SKM-1 (cell line): ENCODE data around the gene STAT2.
"Not testable (repeated sequence)": the region's sequence is repeated elsewhere in the genome, so short reads cannot be mapped to it uniquely, and the experiment has no call there.

Experiments used
- DNase-seq: peaks from one replicate; lab custom pipeline; 2025; ENCODE audit not compliant: unreplicated experiment; lab: John Stamatoyannopoulos, UW

The STAT2 gene

GRCh38 chr12:56332512-56333196 is 27.3 kb downstream of the STAT2 start:
- DNase-seq, result no peak

DNA sequence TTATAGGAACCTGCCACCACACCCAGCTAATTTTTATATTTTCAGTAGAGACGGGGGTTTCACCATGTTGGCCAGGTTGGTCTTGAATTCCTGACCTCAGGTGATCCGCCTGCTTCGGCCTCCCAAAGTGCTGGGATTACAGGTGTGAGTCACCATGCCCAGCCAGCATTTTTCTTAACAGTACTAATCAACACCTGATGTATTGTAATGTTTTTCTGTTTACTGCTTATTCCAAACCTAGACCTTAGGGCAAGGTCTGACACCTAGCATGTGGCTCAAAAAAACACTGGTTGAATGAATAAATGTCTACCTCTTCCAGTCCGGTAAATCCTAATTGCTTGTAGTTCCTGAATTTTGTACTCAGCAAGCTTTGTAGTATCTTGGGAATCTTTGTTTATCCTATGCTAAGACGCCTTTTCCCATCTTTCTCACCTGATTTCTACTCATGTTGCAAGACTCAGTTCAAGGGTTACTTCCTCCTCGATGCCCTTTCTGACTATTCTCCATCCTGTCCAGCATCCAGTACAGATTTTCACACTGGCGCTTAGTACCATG is 28.9 kb downstream of the STAT2 start:
- no peak for DNase-seq

DNA sequence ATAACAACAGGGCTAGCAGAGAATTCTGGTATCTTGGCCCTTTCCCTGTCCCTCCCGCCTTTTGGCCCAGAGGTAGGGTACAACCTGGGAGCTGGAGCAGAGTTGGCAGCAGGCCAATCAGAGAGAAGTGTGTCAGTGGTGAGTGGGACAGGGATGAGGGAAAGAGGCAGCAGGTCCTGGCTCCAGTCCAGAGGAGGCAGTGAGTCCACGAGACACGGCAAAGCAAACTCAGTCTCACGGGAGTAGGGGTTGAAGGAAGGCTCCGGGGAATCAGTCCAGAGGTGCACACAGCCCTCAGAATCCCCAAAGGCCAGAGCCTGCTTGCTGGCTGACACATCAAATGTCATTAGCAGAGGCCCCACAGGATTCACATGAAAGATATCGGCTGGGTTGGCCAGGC is 33.4 kb downstream of the STAT2 start:
- no peak for DNase-seq

DNA sequence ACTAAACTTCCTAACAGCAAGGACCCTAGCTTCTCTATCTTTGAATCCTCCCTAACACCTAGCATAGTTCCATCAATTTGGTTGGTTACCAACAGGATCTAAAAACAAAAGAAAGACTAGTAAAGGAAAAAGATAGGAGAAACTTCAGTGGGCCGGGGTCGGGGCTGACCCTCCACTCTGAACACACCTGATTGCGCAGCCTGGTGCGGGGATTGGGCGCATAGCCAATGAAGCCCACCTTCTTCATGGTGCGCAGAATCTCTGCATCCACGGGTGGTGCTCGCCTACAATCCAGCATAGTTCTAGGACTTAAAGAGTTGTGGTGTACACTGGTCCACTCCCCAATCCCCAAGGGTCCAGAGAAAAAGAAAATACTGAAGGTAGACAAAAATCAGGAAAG is 33.8 kb downstream of the STAT2 start:
- no peak for DNase-seq

- no peak for DNase-seq
Measured at GRCh38 chr12:56324206-56324605, 35.7 kb downstream of the STAT2 start.

GRCh38 chr12:56321610-56322009 is 38.3 kb downstream of the STAT2 start:
- DNase-seq, result not testable (repeated sequence)

GRCh38 chr12:56321027-56321426 is 38.9 kb downstream of the STAT2 start:
- no peak for DNase-seq

DNA sequence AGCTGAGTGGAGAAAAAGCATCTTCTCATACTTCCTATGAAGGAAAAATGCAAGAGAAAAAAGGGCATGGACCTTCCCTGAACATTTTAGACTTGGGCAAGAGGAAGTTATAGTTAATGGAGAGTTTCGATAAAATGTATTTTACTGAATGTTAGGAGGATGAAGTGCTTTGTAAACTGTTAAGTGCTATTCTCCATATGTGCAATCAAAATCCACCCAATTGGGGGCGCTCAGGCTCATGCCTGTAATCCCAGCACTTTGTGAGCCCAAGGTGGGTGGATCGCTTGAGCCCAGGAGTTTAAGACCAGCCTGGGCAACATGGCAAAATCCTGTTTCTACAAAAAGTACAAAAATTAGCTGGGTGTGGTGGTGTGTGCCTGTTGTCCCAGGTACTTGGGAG is 42.2 kb downstream of the STAT2 start:
- DNase-seq, result no peak

DNA sequence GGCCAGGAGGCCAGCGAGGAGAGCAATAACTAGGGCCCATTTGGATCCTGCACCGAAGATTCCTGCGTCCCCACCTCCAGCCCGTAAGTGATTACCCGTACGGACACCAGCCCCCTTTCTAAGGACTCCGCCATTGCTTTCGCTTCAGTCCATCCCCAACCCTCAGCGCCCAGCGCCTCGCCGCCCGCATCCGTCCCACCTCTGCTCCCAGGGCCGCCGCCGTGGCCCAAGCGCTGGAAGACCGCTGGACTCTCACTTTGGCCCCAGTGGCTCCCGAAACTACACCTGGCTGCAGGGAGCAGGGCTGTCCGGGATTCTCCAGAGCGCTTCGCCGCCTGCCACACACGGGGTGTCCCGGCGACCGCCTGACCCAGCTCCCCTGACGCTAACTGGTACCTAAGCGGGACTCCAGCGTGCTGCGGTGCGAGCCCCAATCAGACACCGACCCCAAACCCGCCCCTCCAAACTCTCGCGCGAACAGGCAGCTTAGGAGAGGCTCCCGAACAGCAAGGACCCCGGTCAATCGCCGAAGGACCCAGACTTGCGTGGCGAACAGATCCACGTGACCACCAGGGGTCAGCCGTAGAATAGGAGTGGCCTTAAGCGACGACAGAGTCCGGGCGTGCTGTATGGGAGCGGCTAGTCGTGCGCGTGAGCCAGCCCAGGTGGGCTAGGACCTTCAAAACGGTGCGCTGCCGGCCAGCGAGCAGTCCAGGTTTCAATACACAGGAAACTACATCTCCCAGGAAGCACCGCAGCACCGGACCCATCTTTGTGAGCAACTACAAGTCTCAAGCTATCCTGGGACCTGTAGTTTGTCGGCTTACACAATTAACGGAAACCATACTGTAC is 44.1 kb downstream of the STAT2 start, which contains the start of gene CNPY2:
TSS of gene CNPY2 (minus strand) at position 367 of the 852 bp plus-strand sequence. CDS start 771 bp downstream, outside the sequence.
- DNase-seq, result peak; percentile 85

DNA sequence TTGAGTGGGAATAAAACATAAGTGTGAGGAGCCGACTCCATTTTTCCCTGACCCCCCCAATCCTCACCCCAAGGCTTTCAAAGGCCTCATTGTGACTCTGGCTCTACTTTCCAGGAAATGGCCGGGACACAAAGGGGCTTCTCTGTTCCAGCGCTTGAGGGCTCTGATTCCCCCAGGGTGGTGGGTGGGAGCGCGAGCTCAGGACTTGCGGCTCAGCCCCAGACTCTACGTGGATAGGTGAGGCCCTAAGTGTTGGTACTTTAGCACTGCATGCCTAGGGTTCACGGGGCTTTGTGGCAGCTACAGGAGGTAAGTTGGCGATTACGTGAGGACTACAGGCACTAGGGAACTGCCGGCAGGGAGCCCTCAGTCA is 44.7 kb downstream of the STAT2 start:
- DNase-seq, result no peak

DNA sequence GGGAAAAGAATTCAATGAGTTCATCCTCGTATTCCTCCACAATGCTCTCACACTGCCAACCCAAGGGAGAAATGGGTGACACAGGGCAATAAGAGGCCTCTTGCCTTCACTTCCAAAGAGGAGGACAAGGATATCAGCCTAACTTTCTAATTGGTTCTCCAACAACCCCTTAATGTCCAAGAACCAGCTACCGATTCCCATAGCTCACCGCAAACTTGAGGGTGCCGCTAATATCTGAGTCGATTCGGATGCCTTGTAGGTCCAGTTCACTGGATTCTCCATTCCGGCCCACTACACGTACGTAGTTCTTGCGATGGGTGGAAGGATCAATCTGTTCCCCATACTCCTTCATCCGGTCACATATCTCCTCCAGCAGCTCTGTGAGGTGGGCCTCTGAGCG is 48.9 kb downstream of the STAT2 start:
- DNase-seq, result no peak

DNA sequence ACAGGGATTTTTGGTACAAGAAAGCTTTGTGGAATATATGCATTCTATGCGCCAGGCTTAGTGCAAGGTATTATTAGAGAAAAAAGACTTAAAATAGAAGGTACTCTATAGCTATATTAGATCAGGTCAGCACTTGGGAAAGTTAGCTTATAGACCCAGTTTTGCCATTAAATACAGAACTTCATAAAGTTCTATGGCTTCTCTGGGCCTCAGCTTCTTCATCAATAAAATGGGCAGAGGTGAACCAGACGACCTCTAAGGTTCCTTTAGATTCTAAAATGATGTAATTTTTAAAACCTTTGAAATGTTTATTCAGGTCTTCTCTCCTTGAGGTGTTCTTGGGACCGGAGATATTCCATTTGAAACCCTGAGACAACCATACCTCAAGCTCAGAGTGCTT is 51.2 kb downstream of the STAT2 start:
- no peak for DNase-seq

GRCh38 chr12:56307221-56307965 is 52.5 kb downstream of the STAT2 start:
- no peak for DNase-seq

DNA sequence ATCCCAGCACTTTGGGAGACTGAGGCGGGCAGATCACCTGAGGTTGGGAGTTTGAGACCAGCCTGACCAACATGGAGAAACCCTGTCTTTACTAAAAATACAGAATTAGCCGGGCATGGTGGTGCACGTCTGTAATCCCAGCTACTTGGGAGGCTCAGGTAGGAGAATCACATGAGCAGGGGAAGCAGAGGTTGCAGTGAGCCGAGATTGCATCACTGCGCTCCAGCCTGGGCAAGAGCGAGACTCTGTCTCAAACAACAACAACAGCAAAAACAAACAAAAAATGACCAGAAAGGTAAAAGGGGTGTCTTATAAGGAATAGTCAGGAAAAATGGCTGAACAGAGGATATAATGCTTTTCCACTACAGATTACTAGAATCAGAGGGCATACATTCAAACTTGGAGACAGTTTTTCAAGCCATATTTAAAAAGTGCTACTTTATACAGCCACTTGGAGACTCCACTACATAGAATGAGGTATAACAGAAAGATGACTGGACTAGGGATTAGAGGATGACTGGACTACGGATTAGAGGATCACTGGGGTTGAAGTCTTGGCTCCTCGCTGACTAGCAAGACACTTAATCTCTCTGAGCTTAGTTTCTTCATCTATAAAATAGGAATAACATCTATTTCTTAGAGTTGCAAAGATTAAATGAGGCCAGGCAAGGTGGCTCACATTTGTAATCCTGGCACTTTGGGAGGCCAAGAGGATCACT is 54.9 kb downstream of the STAT2 start:
- no peak for DNase-seq

DNA sequence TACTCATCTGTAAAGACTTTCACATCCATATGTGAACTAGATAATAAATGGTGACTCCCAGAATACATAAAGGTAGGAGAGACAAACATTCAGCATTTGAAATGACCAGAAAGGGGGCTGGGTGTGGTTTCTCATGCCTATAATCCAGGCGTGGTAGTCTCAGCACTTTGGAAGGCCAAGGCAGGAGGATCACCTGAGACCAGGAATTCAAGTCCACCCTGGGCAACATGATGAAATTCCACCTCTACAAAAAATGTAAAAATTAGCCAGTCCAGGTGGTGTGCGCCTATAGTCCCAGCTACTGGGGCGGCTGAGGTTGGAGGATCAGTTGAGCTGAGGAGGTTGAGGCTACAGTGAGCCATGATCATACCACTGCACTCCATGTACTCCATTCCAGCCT is 55.6 kb downstream of the STAT2 start:
- DNase-seq, result no peak

GRCh38 chr12:56300644-56301464 is 59.1 kb downstream of the STAT2 start:
- no peak for DNase-seq

DNA sequence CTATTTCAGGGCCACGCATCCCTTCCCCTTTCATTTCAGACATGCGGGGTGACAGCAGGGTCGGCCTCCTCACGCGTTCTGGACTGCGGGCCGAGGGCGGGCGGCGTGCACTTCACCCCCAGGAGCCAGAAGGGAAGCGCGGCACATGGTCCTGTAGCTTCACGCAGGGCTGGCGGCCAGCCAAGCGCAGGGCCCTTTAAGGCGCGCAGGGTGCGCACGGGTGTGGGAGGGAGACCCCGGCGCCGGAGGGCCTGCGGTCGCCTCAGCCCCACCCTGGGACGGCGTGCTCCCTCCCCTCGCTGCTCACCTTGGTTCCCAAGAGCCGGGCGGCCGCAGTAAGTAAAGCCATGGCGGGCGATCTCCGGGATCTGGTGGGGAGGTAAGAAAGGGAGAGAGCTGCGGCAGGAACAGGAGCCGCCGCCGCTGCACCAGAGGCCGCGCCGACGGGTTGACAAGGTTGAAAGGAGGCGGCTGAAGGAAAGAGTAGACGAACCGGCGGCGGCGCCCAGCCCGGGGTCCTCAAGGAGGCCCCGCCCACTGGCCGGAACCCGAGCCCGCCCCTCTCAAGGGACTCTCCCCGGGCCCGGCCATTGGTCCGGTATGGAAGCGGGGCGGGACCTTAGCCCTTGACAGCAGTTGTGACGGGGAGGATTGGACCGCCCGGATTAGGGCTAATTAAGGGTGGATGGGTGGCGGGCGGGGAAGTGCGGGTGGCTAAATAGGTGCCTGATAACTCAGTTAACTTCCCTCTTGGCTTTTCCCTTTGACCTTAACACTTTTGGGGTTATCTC is 59.9 kb downstream of the STAT2 start, which contains the start of gene CS:
TSS of gene CS (minus strand) at position 478 of the 791 bp plus-strand sequence. CDS start at position 349, 129 bp downstream.
- DNase-seq, result peak; percentile 80

- peak; percentile 20 for DNase-seq
Measured at GRCh38 chr12:56299308-56299852, 60.5 kb downstream of the STAT2 start.

DNA sequence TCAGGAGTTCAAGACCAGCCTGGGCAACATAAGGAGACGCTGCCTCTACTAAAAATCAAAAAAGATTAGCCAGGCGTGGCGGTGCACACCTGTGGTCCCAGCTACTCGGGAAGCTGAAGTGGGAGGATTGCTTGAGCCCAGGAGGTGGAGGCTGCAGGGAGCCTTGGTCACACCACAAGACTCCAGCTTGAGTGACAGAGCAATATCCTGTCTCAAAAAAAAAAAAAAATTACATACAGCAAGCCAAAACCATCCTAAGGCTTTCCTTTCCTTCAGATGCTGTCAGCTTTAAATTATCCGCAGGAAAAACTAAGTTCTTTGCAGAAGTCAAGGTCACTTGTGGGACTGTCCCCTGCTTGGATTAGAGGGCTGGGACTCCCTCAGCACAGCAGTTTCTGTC is 61.1 kb downstream of the STAT2 start:
- no peak for DNase-seq
